Breast epithelium (tissue), 3 donors: Measurements from ENCODE around the gene TFPI.

ENCODE experiments used
- CTCF ChIP-seq, 3 donors: fragments of 450-650 bp; IDR thresholded peaks; one replicate each; pipeline ENCODE4 v1.5.1; 2016 to 2017; ENCODE audit warnings: antibody characterized with exemption in 3 of 3, mild to moderate bottlenecking in 3 of 3, moderate library complexity in 3 of 3
- POLR2A ChIP-seq: fragments of 450-650 bp; IDR thresholded peaks from one replicate; pipeline ENCODE4 v1.6.1; 2016; ENCODE audit warnings: antibody characterized with exemption, mild to moderate bottlenecking, moderate library complexity
- POLR2AphosphoS5 ChIP-seq, 3 donors: sonication (generic); formaldehyde crosslinking; IDR thresholded peaks; one replicate each; pipeline ENCODE4 v1.6.1; 2017; ENCODE audit warnings: antibody characterized with exemption in 3 of 3

- TF ChIP-seq CTCF (IDR thresholded peaks at IDR 0.05) (no peak), POLR2AphosphoS5 (IDR thresholded peaks at IDR 0.05) (no peak), POLR2A (no peak)
Measured at GRCh38 chr2:187475499-187476248, 78.6 kb downstream of the TFPI start.
